ENCODE data around the gene SMU1. TPM values are rescaled to one million over a fixed set of nuclear protein-coding genes. Genes with fewer than 3 reads are reported as not detected.

The SMU1 gene
- total RNA-seq, 1 experiment from 2014 or later: 14.5 TPM

DNA sequence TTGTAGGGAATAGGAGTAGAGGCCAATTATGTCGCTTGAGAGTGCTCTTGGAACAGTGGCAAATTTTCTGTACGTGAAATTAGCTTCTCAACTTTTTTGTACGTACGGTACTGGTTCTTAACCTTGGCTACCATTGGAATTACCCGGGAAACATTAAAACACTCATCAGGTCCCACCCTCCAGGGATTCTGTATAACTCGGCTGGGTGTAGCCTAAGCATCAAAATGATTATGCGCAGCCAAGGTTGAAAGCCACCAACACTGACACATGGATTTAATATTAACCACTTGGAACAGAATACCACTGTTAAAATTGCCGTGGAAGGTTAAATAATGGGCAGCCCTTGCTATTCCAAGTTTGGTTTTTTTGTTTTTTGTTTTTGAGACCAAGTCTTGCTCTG lies 34.0 kb downstream of the SMU1 start:
- Histone ChIP-seq H3K9me3 (ENCODE audit: insufficient read depth, low read depth) (no peaks in the 10 kb centered on the region), H3K36me3 (ENCODE audit: low read depth) (no peaks in the 10 kb centered on the region), H3K79me2 (ENCODE audit: low read depth) (no peaks in the 10 kb centered on the region), H3K4me2 (no peak overlapping the region), H4K20me1 (ENCODE audit: insufficient read depth) (0 out of 2 replicates have a peak, but pooled peaks cover under 1% of the 10 kb centered on the region), H2AFZ (no peak overlapping the region), H3K9me2 (ENCODE audit: insufficient read depth) (no peaks in the 10 kb centered on the region), H3K27ac (no peak overlapping the region), H3F3A (ENCODE audit: insufficient read depth, low read depth) (peaks cover 57% of the 10 kb centered on the region), H3K27me3 (ENCODE audit: insufficient read depth, low read depth) (no peaks in the 10 kb centered on the region), H3K4me1 (replicated peaks; ENCODE audit: insufficient read depth) (0 out of 2 replicates have a peak, but pooled peaks cover 3% of the 10 kb centered on the region), H3K4me3 (no peak overlapping the region)
- POLR2A ChIA-PET (ENCODE audit: unreplicated experiment): interaction anchor here (0.6 kb wide), 1 partner anchor 689 kb away, joined by 5 read pairs; no protein-coding TSS in a partner anchor
- TF ChIP-seq EZH2 (IDR thresholded peaks at IDR 0.05; ENCODE audit: low read depth): no peak
- no peak for TF ChIP-seq CTCF (conservative IDR thresholded peaks at IDR 0.05)
- no TSS peak for BruUV-seq (replicated peaks)
- intact Hi-C loops (cut with micrococcal nuclease; ENCODE audit: unreplicated experiment): no loop called here
- no peak for DNase-seq
- CTCF ChIA-PET: interaction anchor here (0.7 kb wide), 1 partner anchor 184 kb away, joined by 3 read pairs; no protein-coding TSS in a partner anchor

- CTCF ChIA-PET: no interaction called here
- DNase-seq: no peak
- peaks cover 62% of the 10 kb centered on the region for H3F3A ChIP-seq (ENCODE audit: insufficient read depth, low read depth)
- no peaks in the 10 kb centered on the region for H3K79me2 ChIP-seq (ENCODE audit: low read depth)
- H3K4me1 ChIP-seq (replicated peaks; ENCODE audit: insufficient read depth): 0 out of 2 replicates have a peak, but pooled peaks cover 3% of the 10 kb centered on the region
- peak overlapping the region; percentile 27 for H3K27ac ChIP-seq
- no peaks in the 10 kb centered on the region for H3K27me3 ChIP-seq (ENCODE audit: insufficient read depth, low read depth)
- BruUV-seq (replicated peaks): no TSS peak
- 0 out of 2 replicates have a peak, but pooled peaks cover 4% of the 10 kb centered on the region for H4K20me1 ChIP-seq (ENCODE audit: insufficient read depth)
- POLR2A ChIA-PET (ENCODE audit: unreplicated experiment): interaction anchor here (0.6 kb wide), 1 partner anchor 690 kb away, joined by 5 read pairs; no protein-coding TSS in a partner anchor
- H3K9me3 ChIP-seq (ENCODE audit: insufficient read depth, low read depth): no peaks in the 10 kb centered on the region
- intact Hi-C loops (cut with micrococcal nuclease; ENCODE audit: unreplicated experiment): no loop called here
- no peak overlapping the region for H3K4me2 ChIP-seq
- TF ChIP-seq CTCF (conservative IDR thresholded peaks at IDR 0.05) (no peak), EZH2 (IDR thresholded peaks at IDR 0.05; ENCODE audit: low read depth) (no peak)
- H2AFZ ChIP-seq: no peak overlapping the region
- H3K4me3 ChIP-seq: no peak overlapping the region
- no peaks in the 10 kb centered on the region for H3K36me3 ChIP-seq (ENCODE audit: low read depth)
- no peaks in the 10 kb centered on the region for H3K9me2 ChIP-seq (ENCODE audit: insufficient read depth)
Measured at GRCh38 chr9:33041432-33042188, 34.9 kb downstream of the SMU1 start.

- H3K9me2 ChIP-seq (ENCODE audit: insufficient read depth): no peaks in the 10 kb centered on the region
- ChIA-PET CTCF (no interaction called here), POLR2A (ENCODE audit: unreplicated experiment) (interaction anchor here (0.6 kb wide), 1 partner anchor 186 kb away, joined by 3 read pairs; no protein-coding TSS in a partner anchor)
- 0 out of 2 replicates have a peak, but pooled peaks cover 3% of the 10 kb centered on the region for H3K4me1 ChIP-seq (replicated peaks; ENCODE audit: insufficient read depth)
- no peak overlapping the region for H2AFZ ChIP-seq
- 0 out of 2 replicates have a peak, but pooled peaks cover 5% of the 10 kb centered on the region for H3K36me3 ChIP-seq (ENCODE audit: low read depth)
- H4K20me1 ChIP-seq (ENCODE audit: insufficient read depth): 0 out of 2 replicates have a peak, but pooled peaks cover 4% of the 10 kb centered on the region
- peaks cover 58% of the 10 kb centered on the region for H3F3A ChIP-seq (ENCODE audit: insufficient read depth, low read depth)
- H3K4me2 ChIP-seq: no peak overlapping the region
- BruUV-seq (replicated peaks): no TSS peak
- no peak overlapping the region for H3K27ac ChIP-seq
- no peak overlapping the region for H3K4me3 ChIP-seq
- H3K9me3 ChIP-seq (ENCODE audit: insufficient read depth, low read depth): no peaks in the 10 kb centered on the region
- no peak for DNase-seq
- intact Hi-C loops (cut with micrococcal nuclease; ENCODE audit: unreplicated experiment): no loop called here
- H3K79me2 ChIP-seq (ENCODE audit: low read depth): no peaks in the 10 kb centered on the region
- no peaks in the 10 kb centered on the region for H3K27me3 ChIP-seq (ENCODE audit: insufficient read depth, low read depth)
- TF ChIP-seq CTCF (conservative IDR thresholded peaks at IDR 0.05) (no peak), EZH2 (IDR thresholded peaks at IDR 0.05; ENCODE audit: low read depth) (no peak)
Measured at GRCh38 chr9:33040792-33041431, 35.6 kb downstream of the SMU1 start.

Data from PC-9 (cell line).